Ishikawa (cell line): ENCODE measurements around the gene GRID1.

ENCODE experiments used
- CEBPB ChIP-seq: IDR thresholded peaks from 2 replicates; pipeline ENCODE4 v1.6.1; 2012
- CREB1 ChIP-seq: IDR thresholded peaks from 2 replicates; pipeline ENCODE4 v1.6.1; 2012; ENCODE audit warnings: low read depth
- EGR1 ChIP-seq: IDR thresholded peaks from 2 replicates; pipeline ENCODE4 v1.6.1; 2012
- EP300 ChIP-seq: IDR thresholded peaks from 2 replicates; pipeline ENCODE4 v1.6.1; 2012; ENCODE audit warnings: borderline replicate concordance
- FOXM1 ChIP-seq: IDR thresholded peaks from 2 replicates; pipeline ENCODE4 v1.6.1; 2012; ENCODE audit warnings: low read depth, borderline replicate concordance
- RAD21 ChIP-seq: IDR thresholded peaks from 2 replicates; pipeline ENCODE4 v1.6.1; 2012; ENCODE audit warnings: low read depth
- TAF1 ChIP-seq: IDR thresholded peaks from 2 replicates; pipeline ENCODE4 v1.6.1; 2012; ENCODE audit warnings: low read depth, mild to moderate bottlenecking
- TCF12 ChIP-seq: IDR thresholded peaks from 2 replicates; pipeline ENCODE4 v1.6.1; 2012; ENCODE audit warnings: low read depth
- TEAD4 ChIP-seq: IDR thresholded peaks from 2 replicates; pipeline ENCODE4 v1.6.1; 2012
- TF ChIP-seq, protein P1 (sequence below): IDR thresholded peaks from 2 replicates; pipeline ENCODE4 v1.6.1; 2012; ENCODE audit warnings: low read depth, mild to moderate bottlenecking
- TF ChIP-seq, protein P2 (sequence below): IDR thresholded peaks from 2 replicates; pipeline ENCODE4 v1.6.1; 2012

DNA sequence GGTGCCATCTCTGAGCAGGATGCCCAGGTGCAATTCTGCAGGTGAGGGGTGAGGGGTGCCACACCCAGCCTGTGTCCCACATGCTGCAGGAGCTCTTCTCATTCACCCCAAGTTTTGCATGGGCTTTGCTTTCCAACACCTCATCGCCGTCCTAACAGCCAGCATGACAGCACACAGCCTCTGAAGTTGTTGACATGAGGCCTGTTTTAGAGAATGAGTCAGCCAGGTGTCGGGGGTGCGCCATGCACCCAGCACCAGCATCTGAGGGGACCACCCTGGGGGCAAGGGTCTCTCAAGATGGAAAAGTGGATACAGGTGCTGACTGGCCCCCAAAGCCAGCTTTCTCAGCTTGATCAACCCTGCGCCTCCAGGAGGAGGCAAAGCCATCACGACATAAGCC lies 146.0 kb downstream of the GRID1 start:
- TF ChIP-seq CREB1 (no peak), EGR1 (no peak), RAD21 (no peak), FOXM1 (no peak), TAF1 (no peak), EP300 (no peak), TCF12 (no peak), CEBPB (no peak), TEAD4 (no peak)
- TF ChIP-seq, protein P1, sequence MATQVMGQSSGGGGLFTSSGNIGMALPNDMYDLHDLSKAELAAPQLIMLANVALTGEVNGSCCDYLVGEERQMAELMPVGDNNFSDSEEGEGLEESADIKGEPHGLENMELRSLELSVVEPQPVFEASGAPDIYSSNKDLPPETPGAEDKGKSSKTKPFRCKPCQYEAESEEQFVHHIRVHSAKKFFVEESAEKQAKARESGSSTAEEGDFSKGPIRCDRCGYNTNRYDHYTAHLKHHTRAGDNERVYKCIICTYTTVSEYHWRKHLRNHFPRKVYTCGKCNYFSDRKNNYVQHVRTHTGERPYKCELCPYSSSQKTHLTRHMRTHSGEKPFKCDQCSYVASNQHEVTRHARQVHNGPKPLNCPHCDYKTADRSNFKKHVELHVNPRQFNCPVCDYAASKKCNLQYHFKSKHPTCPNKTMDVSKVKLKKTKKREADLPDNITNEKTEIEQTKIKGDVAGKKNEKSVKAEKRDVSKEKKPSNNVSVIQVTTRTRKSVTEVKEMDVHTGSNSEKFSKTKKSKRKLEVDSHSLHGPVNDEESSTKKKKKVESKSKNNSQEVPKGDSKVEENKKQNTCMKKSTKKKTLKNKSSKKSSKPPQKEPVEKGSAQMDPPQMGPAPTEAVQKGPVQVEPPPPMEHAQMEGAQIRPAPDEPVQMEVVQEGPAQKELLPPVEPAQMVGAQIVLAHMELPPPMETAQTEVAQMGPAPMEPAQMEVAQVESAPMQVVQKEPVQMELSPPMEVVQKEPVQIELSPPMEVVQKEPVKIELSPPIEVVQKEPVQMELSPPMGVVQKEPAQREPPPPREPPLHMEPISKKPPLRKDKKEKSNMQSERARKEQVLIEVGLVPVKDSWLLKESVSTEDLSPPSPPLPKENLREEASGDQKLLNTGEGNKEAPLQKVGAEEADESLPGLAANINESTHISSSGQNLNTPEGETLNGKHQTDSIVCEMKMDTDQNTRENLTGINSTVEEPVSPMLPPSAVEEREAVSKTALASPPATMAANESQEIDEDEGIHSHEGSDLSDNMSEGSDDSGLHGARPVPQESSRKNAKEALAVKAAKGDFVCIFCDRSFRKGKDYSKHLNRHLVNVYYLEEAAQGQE, result no peak
- TF ChIP-seq, protein P2, sequence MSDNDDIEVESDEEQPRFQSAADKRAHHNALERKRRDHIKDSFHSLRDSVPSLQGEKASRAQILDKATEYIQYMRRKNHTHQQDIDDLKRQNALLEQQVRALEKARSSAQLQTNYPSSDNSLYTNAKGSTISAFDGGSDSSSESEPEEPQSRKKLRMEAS, result no peak
